ENCODE data around the gene CRHR1.

Gene CRHR1

GRCh38 chr17:45871718-45872117 is 87.6 kb downstream of the CRHR1 start:
- DNase-seq: no peak

- peak; percentile 26 to 39 for DNase-seq
These were observed 89.6 kb downstream of the CRHR1 start for GRCh38 chr17:45873728-45874127.

GRCh38 chr17:45874151-45874550 is 90.0 kb downstream of the CRHR1 start:
- no peak for DNase-seq

- no peak for DNase-seq
These were observed 92.4 kb downstream of the CRHR1 start for GRCh38 chr17:45876539-45876938.

GRCh38 chr17:45877467-45877866 is 93.3 kb downstream of the CRHR1 start:
- DNase-seq: no peak

GRCh38 chr17:45883063-45883462 is 98.9 kb downstream of the CRHR1 start:
- DNase-seq: no peak

All from activated CD4-positive, alpha-beta T cell treated with anti-CD3 and anti-CD28 coated beads for 4 hours (primary cell).